Liver (tissue), 9 donors: ENCODE measurements around the gene GALNT14. TPM values are rescaled to one million over a fixed set of nuclear protein-coding genes. Genes with fewer than 3 reads are reported as not detected.

Source experiments
- DNase-seq: peaks from one replicate; pipeline ENCODE4 v3.0.0-alpha.2; 2017; ENCODE audit warnings: low spot score
- H3K27ac ChIP-seq, 2 donors: one replicate each; pipeline ENCODE4 v1.7.0; 2013; ENCODE audit warnings: inconsistent platforms in 2 of 2, low read length in 2 of 2, control low read depth in 1 of 2, low read depth in 1 of 2, mild to moderate bottlenecking in 1 of 2
- H3K27me3 ChIP-seq, 4 donors: one replicate each; pipeline versions ENCODE4 v1.6.1 to v1.7.0; 2013; ENCODE audit warnings: low read length in 3 of 4, inconsistent platforms in 1 of 4, mild to moderate bottlenecking in 1 of 4, moderate library complexity in 1 of 4; ENCODE audit not compliant: control insufficient read depth in 4 of 4, insufficient read depth in 4 of 4
- H3K36me3 ChIP-seq, 4 donors: one replicate each; pipeline versions ENCODE4 v1.6.1 to v1.7.0; 2013; ENCODE audit warnings: low read length in 3 of 4, mild to moderate bottlenecking in 3 of 4, low read depth in 1 of 4, moderate library complexity in 1 of 4; ENCODE audit not compliant: control insufficient read depth in 4 of 4, insufficient read depth in 3 of 4
- H3K4me1 ChIP-seq, 4 donors: one replicate each; pipeline versions ENCODE4 v1.6.1 to v1.7.0; 2013; ENCODE audit warnings: low read length in 3 of 4, mild to moderate bottlenecking in 3 of 4, moderate library complexity in 1 of 4; ENCODE audit not compliant: control insufficient read depth in 4 of 4, insufficient read depth in 4 of 4
- H3K4me3 ChIP-seq, 3 donors: one replicate each; pipeline versions ENCODE4 v1.6.1 to v1.7.0; 2013; ENCODE audit warnings: low read length in 3 of 3, control low read depth in 1 of 3, low read depth in 1 of 3, mild to moderate bottlenecking in 1 of 3
- H3K9ac ChIP-seq, 2 donors: one replicate each; pipeline ENCODE4 v1.7.0; 2013; ENCODE audit warnings: low read length in 2 of 2, mild to moderate bottlenecking in 2 of 2, moderate library complexity in 2 of 2, control low read depth in 1 of 2, low read depth in 1 of 2
- H3K9me3 ChIP-seq, 4 donors: one replicate each; pipeline versions ENCODE4 v1.6.1 to v1.7.0; 2013; ENCODE audit warnings: low read length in 3 of 4; ENCODE audit not compliant: control insufficient read depth in 4 of 4
- ATF3 ChIP-seq: IDR thresholded peaks from 2 replicates; pipeline ENCODE4 v1.6.1; 2016; ENCODE audit warnings: antibody characterized with exemption
- CTCF ChIP-seq: fragments of 150-350 bp; IDR thresholded peaks from 2 replicates; pipeline ENCODE4 v1.5.1; 2017; ENCODE audit warnings: improper control_type of control experiment, low read depth, low read length; ENCODE audit not compliant: missing input control
- EGR1 ChIP-seq, 2 donors: IDR thresholded peaks; 2 replicates each; pipeline ENCODE4 v1.6.1; 2016 to 2018; ENCODE audit warnings: antibody characterized with exemption in 2 of 2, low read depth in 2 of 2
- FOXA2 ChIP-seq: IDR thresholded peaks from 2 replicates; pipeline ENCODE4 v1.6.1; 2016; ENCODE audit warnings: antibody characterized with exemption
- GABPA ChIP-seq, 2 donors: IDR thresholded peaks in 1 of 2; conservative IDR thresholded peaks in 1 of 2; 2 replicates each; pipeline ENCODE4 v1.6.1; 2016; ENCODE audit warnings: antibody characterized with exemption in 2 of 2, mild to moderate bottlenecking in 1 of 2, moderate library complexity in 1 of 2
- HNF4A ChIP-seq, 2 donors: conservative IDR thresholded peaks; 2 replicates each; pipeline ENCODE4 v1.6.1; 2016; ENCODE audit warnings: antibody characterized with exemption in 2 of 2, mild to moderate bottlenecking in 2 of 2
- HNF4G ChIP-seq: IDR thresholded peaks from 2 replicates; pipeline ENCODE4 v1.6.1; 2016; ENCODE audit warnings: antibody characterized with exemption
- JUND ChIP-seq, 2 donors: IDR thresholded peaks; 2 replicates each; pipeline ENCODE4 v1.6.1; 2016; ENCODE audit warnings: antibody characterized with exemption in 2 of 2
- MAX ChIP-seq: IDR thresholded peaks from 2 replicates; pipeline ENCODE4 v1.6.1; 2016; ENCODE audit warnings: antibody characterized with exemption
- NR2F2 ChIP-seq: IDR thresholded peaks from 2 replicates; pipeline ENCODE4 v1.6.1; 2016; ENCODE audit warnings: antibody characterized with exemption
- RAD21 ChIP-seq, 2 donors: IDR thresholded peaks; 2 replicates each; pipeline ENCODE4 v1.6.1; 2016; ENCODE audit warnings: antibody characterized with exemption in 2 of 2, mild to moderate bottlenecking in 2 of 2
- RXRA ChIP-seq, 2 donors: IDR thresholded peaks; 2 replicates each; pipeline ENCODE4 v1.6.1; 2017 to 2018; ENCODE audit warnings: antibody characterized with exemption in 2 of 2, mild to moderate bottlenecking in 1 of 2
- SP1 ChIP-seq: IDR thresholded peaks from 2 replicates; pipeline ENCODE4 v1.6.1; 2018; ENCODE audit warnings: antibody characterized with exemption, mild to moderate bottlenecking
- TAF1 ChIP-seq: conservative IDR thresholded peaks from 2 replicates; pipeline ENCODE4 v1.6.1; 2016; ENCODE audit warnings: antibody characterized with exemption, mild to moderate bottlenecking
- YY1 ChIP-seq: IDR thresholded peaks from 2 replicates; pipeline ENCODE4 v1.6.1; 2016; ENCODE audit warnings: antibody characterized with exemption, mild to moderate bottlenecking
- ZBTB33 ChIP-seq: IDR thresholded peaks from 2 replicates; pipeline ENCODE4 v1.6.1; 2016; ENCODE audit warnings: antibody characterized with exemption
- WGBS: extraction: QIAGEN DNeasy Blood & Tissue Kit; methylation state at CpG from one replicate; pipeline ENCODE4 v1.1.7; 2013; 5-methylcytosine and 5-hydroxymethylcytosine counted together
- polyA plus RNA-seq, 2 donors: library from polyadenylated mRNA; stranded (reverse) in 1 of 2; unstranded in 1 of 2; fragments of 200-250 nt in 1 of 2; fragments of >200 nt in 1 of 2; fragmentation: Nextera tagmentation in 1 of 2; extraction: Ambion mirVana in 1 of 2; gene quantifications; one replicate each; pipeline versions ENCODE4 v1.2.1 to v1.2.3, GENCODE V29; 2013 to 2015
- total RNA-seq, 2 donors: library from RNA; depleted of rRNA; stranded (reverse); fragments of >200 nt; gene quantifications; one replicate each; pipeline ENCODE4 v1.2.3, GENCODE V29; 2014
- TF ChIP-seq, protein P1 (sequence below): IDR thresholded peaks from 2 replicates; pipeline ENCODE4 v1.6.1; 2016; ENCODE audit warnings: antibody characterized with exemption, mild to moderate bottlenecking
- donor health status: healthy.
- donor health status: healthy.
- donor health status: healthy.
- donor health status: healthy.
- donor health status: healthy.

The GALNT14 gene
- total and polyA plus RNA-seq, 4 donors, result 0.86 to 2.0 (median 1.5) TPM

GRCh38 chr2:31163011-31163539 lies 24.8 kb upstream of the GALNT14 start:
- H3K27ac ChIP-seq, result no peak overlapping the region
- H3K27me3 ChIP-seq, result no peaks in the 10 kb centered on the region
- DNase-seq, result no peak
- H3K4me3 ChIP-seq, result no peak overlapping the region
- H3K9ac ChIP-seq, result no peak overlapping the region
- 67% methylated on average over 6 of the region's 6 CpGs for WGBS
- no peak for TF ChIP-seq YY1
- no peak for TF ChIP-seq RAD21 (IDR thresholded peaks at IDR 0.05)
- no peak for TF ChIP-seq NR2F2
- no peak for TF ChIP-seq EGR1 (IDR thresholded peaks at IDR 0.05; ENCODE audit: low read depth in 2 of 2)
- no peaks in the 10 kb centered on the region for H3K4me1 ChIP-seq
- H3K9me3 ChIP-seq, result no peaks in the 10 kb centered on the region
- no peaks in the 10 kb centered on the region for H3K36me3 ChIP-seq

- Histone ChIP-seq H3K27me3 (no peaks in the 10 kb centered on the region), H3K36me3 (no peaks in the 10 kb centered on the region), H3K4me3 (no peak overlapping the region), H3K9ac (no peak overlapping the region), H3K4me1 (no peaks in the 10 kb centered on the region), H3K9me3 (no peaks in the 10 kb centered on the region), H3K27ac (no peak overlapping the region)
- DNase-seq, result no peak
- no peak for TF ChIP-seq HNF4A (conservative IDR thresholded peaks at IDR 0.05)
- TF ChIP-seq CTCF, result no peak
- no peak for TF ChIP-seq HNF4G
- no peak for TF ChIP-seq NR2F2
- no peak for TF ChIP-seq GABPA (IDR thresholded peaks at IDR 0.05 in 1 of 2, conservative IDR thresholded peaks at IDR 0.05 in 1 of 2)
- no peak for TF ChIP-seq RXRA (IDR thresholded peaks at IDR 0.05)
- no peak for TF ChIP-seq EGR1 (IDR thresholded peaks at IDR 0.05; ENCODE audit: low read depth in 2 of 2)
- no peak for TF ChIP-seq TAF1
- TF ChIP-seq ATF3, result no peak
- no peak for TF ChIP-seq YY1
- TF ChIP-seq SP1, result no peak
- no peak for TF ChIP-seq RAD21 (IDR thresholded peaks at IDR 0.05)
- no peak for TF ChIP-seq MAX
- TF ChIP-seq, protein P1, sequence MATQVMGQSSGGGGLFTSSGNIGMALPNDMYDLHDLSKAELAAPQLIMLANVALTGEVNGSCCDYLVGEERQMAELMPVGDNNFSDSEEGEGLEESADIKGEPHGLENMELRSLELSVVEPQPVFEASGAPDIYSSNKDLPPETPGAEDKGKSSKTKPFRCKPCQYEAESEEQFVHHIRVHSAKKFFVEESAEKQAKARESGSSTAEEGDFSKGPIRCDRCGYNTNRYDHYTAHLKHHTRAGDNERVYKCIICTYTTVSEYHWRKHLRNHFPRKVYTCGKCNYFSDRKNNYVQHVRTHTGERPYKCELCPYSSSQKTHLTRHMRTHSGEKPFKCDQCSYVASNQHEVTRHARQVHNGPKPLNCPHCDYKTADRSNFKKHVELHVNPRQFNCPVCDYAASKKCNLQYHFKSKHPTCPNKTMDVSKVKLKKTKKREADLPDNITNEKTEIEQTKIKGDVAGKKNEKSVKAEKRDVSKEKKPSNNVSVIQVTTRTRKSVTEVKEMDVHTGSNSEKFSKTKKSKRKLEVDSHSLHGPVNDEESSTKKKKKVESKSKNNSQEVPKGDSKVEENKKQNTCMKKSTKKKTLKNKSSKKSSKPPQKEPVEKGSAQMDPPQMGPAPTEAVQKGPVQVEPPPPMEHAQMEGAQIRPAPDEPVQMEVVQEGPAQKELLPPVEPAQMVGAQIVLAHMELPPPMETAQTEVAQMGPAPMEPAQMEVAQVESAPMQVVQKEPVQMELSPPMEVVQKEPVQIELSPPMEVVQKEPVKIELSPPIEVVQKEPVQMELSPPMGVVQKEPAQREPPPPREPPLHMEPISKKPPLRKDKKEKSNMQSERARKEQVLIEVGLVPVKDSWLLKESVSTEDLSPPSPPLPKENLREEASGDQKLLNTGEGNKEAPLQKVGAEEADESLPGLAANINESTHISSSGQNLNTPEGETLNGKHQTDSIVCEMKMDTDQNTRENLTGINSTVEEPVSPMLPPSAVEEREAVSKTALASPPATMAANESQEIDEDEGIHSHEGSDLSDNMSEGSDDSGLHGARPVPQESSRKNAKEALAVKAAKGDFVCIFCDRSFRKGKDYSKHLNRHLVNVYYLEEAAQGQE, result no peak
- no peak for TF ChIP-seq FOXA2
- no peak for TF ChIP-seq ZBTB33
- TF ChIP-seq JUND (IDR thresholded peaks at IDR 0.05), result no peak
- 84% methylated on average over 6 of the region's 6 CpGs for WGBS
Observed at GRCh38 chr2:31161637-31162036, 23.4 kb upstream of the GALNT14 start.
